IPS DF 6.9 (cell line): Measurements from ENCODE around the gene ATP11A.

Experiments used
- DNase-seq: peaks from one replicate; pipeline ENCODE4 v3.0.0-alpha.2; 2013; ENCODE audit warnings: low read depth, low spot score
- H3K27ac ChIP-seq: one replicate; pipeline ENCODE4 v1.5.1; 2013; ENCODE audit warnings: low read length, control low read depth
- H3K27me3 ChIP-seq: 2 replicates; pipeline ENCODE4 v1.6.1; 2013; ENCODE audit warnings: mild to moderate bottlenecking, low read length; ENCODE audit not compliant: control insufficient read depth, insufficient read depth
- H3K36me3 ChIP-seq: 2 replicates; pipeline ENCODE4 v1.6.1; 2013; ENCODE audit warnings: low read length; ENCODE audit not compliant: control insufficient read depth, insufficient read depth
- H3K4me1 ChIP-seq: 2 replicates; pipeline ENCODE4 v1.6.1; 2013; ENCODE audit warnings: low read length; ENCODE audit not compliant: control insufficient read depth, insufficient read depth
- H3K4me3 ChIP-seq: 2 replicates; pipeline ENCODE4 v1.5.1; 2013; ENCODE audit warnings: mild to moderate bottlenecking, low read length
- H3K9me3 ChIP-seq: 2 replicates; pipeline ENCODE4 v1.6.1; 2013; ENCODE audit warnings: low read length, inconsistent platforms; ENCODE audit not compliant: control insufficient read depth, insufficient read depth
- WGBS: extraction: QIAGEN DNeasy Blood & Tissue Kit; methylation state at CpG from one replicate; pipeline ENCODE4 v1.1.7; 2013; ENCODE audit warnings: mixed read lengths, missing lambda C conversion rate; ENCODE audit not compliant: insufficient read length, insufficient coverage; 5-methylcytosine and 5-hydroxymethylcytosine counted together

The ATP11A gene

DNA sequence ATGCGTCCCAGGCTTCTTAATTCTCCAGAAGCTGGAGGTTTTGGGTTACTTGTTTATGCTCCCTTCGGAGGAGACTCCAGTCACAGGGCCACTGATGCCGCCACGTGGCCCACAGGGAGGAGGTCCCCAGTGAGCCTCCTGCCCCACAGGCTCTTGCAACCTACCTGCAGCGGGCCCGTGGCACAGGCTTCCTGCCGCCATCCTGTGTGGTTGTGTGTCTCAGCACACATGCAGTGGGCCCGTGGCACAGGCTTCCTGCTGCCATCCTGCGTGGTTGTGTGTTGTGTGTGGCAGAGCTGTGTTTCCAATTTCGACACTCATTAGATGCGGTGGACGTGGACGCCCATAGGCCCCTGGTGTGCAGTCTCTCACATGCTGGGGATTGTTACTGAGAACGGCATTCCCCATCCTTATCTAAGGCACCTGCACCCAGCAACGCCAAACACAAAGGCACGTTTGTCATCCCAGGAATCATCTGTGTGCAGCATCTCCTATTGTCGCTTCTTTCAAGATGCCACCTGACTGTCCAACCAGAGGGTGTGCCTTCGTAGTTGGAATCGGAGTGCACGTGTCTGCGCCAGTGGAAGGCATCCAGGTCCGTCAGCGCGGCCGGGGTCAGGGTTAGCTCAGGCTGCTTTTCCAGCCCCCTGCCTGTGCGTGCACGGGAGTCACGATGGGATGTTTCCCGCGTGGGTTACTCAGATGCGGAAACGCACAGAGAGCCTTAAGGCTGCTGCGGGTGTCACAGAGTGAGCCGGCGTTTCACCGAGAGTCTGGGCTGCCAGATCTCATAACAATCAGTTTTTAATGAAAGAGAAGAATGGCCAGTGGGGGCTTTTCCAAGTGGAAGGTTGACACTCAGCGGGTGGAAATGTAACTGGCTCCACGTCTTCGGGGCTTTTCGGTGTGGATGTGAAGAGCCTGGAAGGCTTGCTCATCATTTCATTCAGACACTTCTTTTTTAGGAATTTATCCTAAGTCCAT, 119.8 kb downstream of the ATP11A start:
- no peak overlapping the region for H3K27ac ChIP-seq
- DNase-seq, result no peak
- H3K4me1 ChIP-seq, result no peaks in the 10 kb centered on the region
- no CpG with 5 or more reads among the region's 40 CpGs for WGBS
- H3K4me3 ChIP-seq, result no peak overlapping the region
- H3K27me3 ChIP-seq, result no peaks in the 10 kb centered on the region
- H3K36me3 ChIP-seq, result 0 out of 2 replicates have a peak, but pooled peaks cover 3% of the 10 kb centered on the region
- H3K9me3 ChIP-seq, result peaks cover 2% of the 10 kb centered on the region; the same call in 1 of the 2 replicates

DNA sequence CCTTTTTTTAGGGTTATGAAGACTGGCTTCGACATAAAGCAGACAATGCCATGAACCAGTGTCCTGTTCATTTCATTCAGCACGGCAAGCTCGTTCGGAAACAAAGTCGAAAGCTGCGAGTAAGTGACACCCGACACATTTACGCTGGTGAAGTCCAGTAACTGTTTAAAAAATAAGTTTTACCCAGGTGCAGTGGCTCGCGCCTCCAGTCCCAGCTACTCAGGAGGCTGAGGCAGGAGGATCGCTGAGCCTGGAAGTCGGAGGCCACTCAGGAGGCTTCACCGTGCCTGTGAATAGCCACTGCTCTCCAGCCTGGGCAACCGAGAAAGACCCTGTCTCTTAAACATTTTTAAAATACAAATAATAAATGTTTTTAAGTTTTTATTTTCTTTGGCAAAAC, 120.8 kb downstream of the ATP11A start:
- Histone ChIP-seq H3K36me3 (peaks cover 9% of the 10 kb centered on the region; the same call in 1 of the 2 replicates), H3K4me1 (no peaks in the 10 kb centered on the region), H3K9me3 (peaks cover 2% of the 10 kb centered on the region; the same call in 1 of the 2 replicates), H3K4me3 (no peak overlapping the region), H3K27ac (no peak overlapping the region), H3K27me3 (no peaks in the 10 kb centered on the region)
- DNase-seq, result no peak
- WGBS, result no CpG with 5 or more reads among the region's 14 CpGs

DNA sequence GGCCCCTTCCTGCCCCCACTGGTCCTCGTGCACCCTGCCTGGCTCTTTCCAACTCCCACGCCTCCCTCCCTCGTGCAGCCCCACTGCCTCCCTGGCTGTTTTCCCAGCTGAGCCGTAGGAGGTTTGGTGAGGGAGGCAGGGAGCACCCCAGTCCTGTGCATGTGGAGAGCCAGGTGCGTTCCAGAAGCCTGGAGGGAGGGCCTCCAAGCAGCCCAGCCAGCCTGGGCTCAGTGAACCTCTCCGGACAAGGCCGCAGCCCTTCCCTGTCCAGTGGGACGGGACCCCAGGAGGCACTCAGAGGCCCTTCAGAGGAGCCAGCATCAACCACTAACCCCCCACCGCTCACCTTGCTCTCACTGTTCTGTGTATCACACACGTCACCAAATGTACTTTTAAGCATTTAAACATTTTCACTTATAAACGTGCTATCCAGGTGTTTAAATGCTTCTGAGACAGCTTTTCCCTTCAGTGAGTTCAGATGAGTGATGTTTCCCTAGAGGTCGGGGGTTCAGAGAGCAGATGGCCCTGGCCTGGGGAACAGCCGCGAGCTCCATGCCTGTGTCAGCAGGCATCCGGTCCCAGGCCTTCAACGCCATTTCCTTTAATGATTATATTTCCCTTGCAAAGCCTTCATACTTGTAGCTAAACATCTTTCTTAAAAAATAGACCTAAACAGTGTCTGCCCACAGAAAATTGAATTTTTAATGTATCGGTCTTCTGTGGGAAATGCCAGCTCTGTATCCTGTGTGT, 122.6 kb downstream of the ATP11A start:
- Histone ChIP-seq H3K27ac (no peak overlapping the region), H3K9me3 (peaks cover 3% of the 10 kb centered on the region; the same call in 1 of the 2 replicates), H3K4me3 (no peak overlapping the region), H3K36me3 (peaks cover 15% of the 10 kb centered on the region; the same call in 1 of the 2 replicates), H3K4me1 (no peaks in the 10 kb centered on the region), H3K27me3 (no peaks in the 10 kb centered on the region)
- DNase-seq, result no peak
- no CpG with 5 or more reads among the region's 17 CpGs for WGBS

DNA sequence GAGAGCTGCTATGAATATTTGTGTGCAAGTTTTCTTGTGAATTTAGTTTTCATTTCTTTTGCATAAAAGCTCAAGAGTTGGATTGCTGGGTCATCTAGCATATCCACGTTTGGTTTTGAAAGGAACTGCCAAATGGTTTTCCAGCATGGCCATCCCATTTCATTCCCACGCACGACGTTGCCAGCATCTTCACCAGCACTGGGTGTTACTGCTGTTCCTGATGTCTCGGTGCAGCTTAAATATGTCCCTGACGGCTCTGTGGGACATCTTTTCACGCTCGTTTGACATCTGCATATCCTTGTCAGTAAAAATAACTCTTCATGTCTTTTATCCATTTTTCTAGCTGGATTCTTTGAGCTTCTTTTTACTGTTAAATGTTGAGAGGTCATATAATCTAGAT, 123.7 kb downstream of the ATP11A start:
- Histone ChIP-seq H3K27ac (no peak overlapping the region), H3K4me1 (no peaks in the 10 kb centered on the region), H3K36me3 (peaks cover 22% of the 10 kb centered on the region), H3K4me3 (no peak overlapping the region), H3K27me3 (no peaks in the 10 kb centered on the region), H3K9me3 (peaks cover 3% of the 10 kb centered on the region; the same call in 1 of the 2 replicates)
- DNase-seq, result no peak
- WGBS, result no CpG with 5 or more reads among the region's 8 CpGs

DNA sequence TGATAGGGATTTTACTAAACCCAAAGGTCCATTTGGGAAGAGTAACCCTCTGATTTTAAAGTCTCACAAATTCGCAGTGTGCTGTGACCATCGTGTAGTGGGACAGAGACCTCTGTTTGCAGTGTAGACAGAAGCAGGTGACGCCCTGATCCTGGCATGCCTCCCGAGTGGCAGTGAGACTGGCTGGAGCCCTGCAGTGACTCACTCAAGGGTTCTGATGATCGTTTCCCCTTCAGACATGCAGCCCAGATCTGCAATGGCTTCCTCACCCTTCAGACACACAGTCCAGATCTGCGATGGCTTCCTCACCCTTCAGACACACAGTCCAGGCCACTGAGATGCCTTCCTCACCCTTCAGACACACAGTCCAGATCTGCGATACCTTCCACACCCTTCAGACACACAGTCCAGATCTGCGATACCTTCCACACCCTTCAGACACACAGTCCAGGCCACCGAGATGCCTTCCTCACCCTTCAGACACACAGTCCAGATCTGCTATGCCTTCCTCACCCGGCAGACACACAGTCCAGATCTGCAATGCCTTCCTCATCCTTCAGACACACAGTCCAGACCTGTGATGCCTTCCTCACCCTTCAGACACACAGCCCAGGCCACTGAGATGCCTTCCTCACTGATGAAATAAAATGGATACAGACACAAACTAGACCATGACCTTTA, 125.2 kb downstream of the ATP11A start:
- WGBS, result no CpG with 5 or more reads among the region's 10 CpGs
- peaks cover 27% of the 10 kb centered on the region for H3K36me3 ChIP-seq

DNA sequence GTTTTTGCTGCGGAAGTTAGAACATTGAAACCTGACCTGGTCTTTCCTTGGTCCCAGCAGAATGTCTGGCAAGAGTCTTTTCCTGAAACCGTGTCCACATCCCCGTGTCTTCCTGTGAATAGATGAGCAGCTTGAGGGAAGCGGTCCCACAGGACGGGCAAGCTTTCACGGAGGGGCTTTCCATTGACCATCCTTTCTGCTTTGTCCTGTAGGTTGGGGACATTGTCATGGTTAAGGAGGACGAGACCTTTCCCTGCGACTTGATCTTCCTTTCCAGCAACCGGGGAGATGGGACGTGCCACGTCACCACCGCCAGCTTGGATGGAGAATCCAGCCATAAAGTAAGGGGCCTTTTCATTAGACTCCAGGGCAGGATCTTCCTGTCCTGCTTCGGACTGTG, 126.0 kb downstream of the ATP11A start:
- Histone ChIP-seq H3K4me3 (no peak overlapping the region), H3K36me3 (peaks cover 31% of the 10 kb centered on the region), H3K27me3 (no peaks in the 10 kb centered on the region), H3K4me1 (no peaks in the 10 kb centered on the region), H3K27ac (no peak overlapping the region), H3K9me3 (peaks cover 3% of the 10 kb centered on the region; the same call in 1 of the 2 replicates)
- no peak for DNase-seq
- WGBS, result no CpG with 5 or more reads among the region's 13 CpGs

More for the DNA sequence above, 125.2 kb downstream of the ATP11A start:
- DNase-seq, result no peak
- H3K27ac ChIP-seq, result no peak overlapping the region
- H3K9me3 ChIP-seq, result peaks cover 3% of the 10 kb centered on the region; the same call in 1 of the 2 replicates
- no peaks in the 10 kb centered on the region for H3K27me3 ChIP-seq
- no peaks in the 10 kb centered on the region for H3K4me1 ChIP-seq
- H3K4me3 ChIP-seq, result no peak overlapping the region

DNA sequence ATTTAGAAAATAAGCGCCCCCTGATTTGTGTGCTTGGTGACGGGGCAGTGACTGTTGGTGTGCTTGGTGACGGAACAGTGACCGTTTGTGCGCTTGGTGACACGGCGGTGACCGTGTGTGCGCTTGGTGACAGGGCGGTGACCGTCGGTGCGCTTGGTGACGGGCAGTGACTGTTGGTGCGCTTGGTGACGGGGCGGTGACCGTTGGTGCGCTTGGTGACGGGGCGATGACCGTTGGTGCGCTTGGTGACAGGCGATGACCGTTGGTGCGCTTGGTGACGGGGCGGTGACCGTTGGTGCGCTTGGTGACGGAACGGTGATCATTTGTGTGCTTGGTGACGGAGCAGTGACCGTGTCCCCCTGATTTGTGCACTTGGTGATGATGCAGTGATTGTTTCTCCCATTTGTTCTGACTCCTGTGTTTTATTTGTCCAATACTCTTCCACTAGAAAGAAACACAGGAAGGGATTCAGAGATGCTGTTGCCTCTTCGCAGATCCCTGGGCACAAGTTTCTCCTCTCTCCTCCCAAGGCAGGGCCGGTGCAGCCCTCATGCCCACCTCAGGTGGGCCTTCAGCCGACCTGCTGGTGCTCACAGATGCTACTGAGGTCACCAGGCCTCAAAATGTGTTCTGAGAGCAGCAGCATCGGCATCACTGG, 128.3 kb downstream of the ATP11A start:
- no peak for DNase-seq
- no peak overlapping the region for H3K4me3 ChIP-seq
- H3K4me1 ChIP-seq, result no peaks in the 10 kb centered on the region
- no CpG with 5 or more reads among the region's 38 CpGs for WGBS
- peaks cover 3% of the 10 kb centered on the region; the same call in 1 of the 2 replicates for H3K9me3 ChIP-seq
- H3K27ac ChIP-seq, result no peak overlapping the region
- peaks cover 31% of the 10 kb centered on the region for H3K36me3 ChIP-seq
- no peaks in the 10 kb centered on the region for H3K27me3 ChIP-seq

- Histone ChIP-seq H3K36me3 (peaks cover 31% of the 10 kb centered on the region), H3K9me3 (peaks cover 2% of the 10 kb centered on the region; the same call in 1 of the 2 replicates), H3K27ac (no peak overlapping the region), H3K27me3 (no peaks in the 10 kb centered on the region), H3K4me1 (no peaks in the 10 kb centered on the region), H3K4me3 (no peak overlapping the region)
- WGBS, result no CpG with 5 or more reads among the region's 7 CpGs
- DNase-seq, result no peak
Measured at GRCh38 chr13:112818698-112819045, 128.8 kb downstream of the ATP11A start.

DNA sequence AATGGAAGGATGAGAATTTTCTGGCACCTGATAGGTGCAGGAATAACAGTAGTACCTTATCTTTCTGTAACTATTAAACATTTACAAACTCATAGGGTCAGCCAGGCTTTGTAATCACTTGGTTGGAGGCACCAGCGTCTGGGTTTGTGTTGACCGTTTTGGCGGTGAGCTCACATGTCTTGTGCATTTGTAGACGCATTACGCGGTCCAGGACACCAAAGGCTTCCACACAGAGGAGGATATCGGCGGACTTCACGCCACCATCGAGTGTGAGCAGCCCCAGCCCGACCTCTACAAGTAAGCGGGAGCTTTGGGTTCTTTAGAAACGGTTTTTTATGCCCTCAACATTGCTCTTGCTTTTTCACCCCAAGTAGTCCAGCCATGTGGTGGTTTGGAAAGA, 129.3 kb downstream of the ATP11A start:
- peaks cover 2% of the 10 kb centered on the region; the same call in 1 of the 2 replicates for H3K9me3 ChIP-seq
- no CpG with 5 or more reads among the region's 13 CpGs for WGBS
- peaks cover 31% of the 10 kb centered on the region for H3K36me3 ChIP-seq
- no peak for DNase-seq
- H3K4me3 ChIP-seq, result no peak overlapping the region
- no peak overlapping the region for H3K27ac ChIP-seq
- no peaks in the 10 kb centered on the region for H3K27me3 ChIP-seq
- H3K4me1 ChIP-seq, result no peaks in the 10 kb centered on the region
